ENCODE results near the gene ITGA1.

DNA sequence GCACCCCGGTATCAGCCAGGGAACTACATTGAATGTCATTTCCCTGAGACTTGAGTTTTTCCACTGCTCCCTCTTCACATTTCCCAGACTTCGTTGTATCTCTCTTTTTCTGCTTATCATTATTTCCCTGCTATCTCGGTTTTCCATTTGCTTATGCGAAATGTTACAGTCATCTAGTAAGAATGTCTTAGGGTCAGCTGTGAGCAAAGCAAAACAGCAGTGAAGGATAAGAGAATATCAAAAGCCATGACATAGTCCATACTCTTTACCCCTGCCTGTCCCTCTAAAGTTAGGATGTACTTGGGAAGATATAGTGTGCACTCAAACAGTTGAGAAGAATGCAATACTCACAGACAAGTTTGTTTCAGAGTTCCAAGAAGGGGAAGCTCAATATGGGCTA, 88.7 kb downstream of the ITGA1 start:
- no peak for TF ChIP-seq CTCF (conservative IDR thresholded peaks at IDR 0.05)
- TF ChIP-seq ZFX (IDR thresholded peaks at IDR 0.05) = no peak
